Endothelial cell of umbilical vein (primary cell): ENCODE results near the gene RYR3. TPM values are rescaled to one million over a fixed set of nuclear protein-coding genes. Genes with fewer than 3 reads are reported as not detected.

Experiments used
- BruUV-seq: library from RNA; stranded (reverse); fragments of 400-500 nt; replicated peaks from 2 replicates; lab custom pipeline; 2021; lab: Mats Ljungman, UMichigan
- CTCF ChIA-PET: fragments of 300-600, 350-600 bp; sonication (Branson Sonifier 250); formaldehyde crosslinking; loops from one replicate; lab custom pipeline; 2021; ENCODE audit warnings: antibody characterized with exemption, inconsistent platforms; lab: Charles Lee
- POLR2A ChIA-PET: fragments of 300-600, 350-600 bp; sonication (Branson Sonifier 250); formaldehyde crosslinking; loops from one replicate; lab custom pipeline; 2021; ENCODE audit warnings: antibody characterized with exemption, inconsistent platforms; lab: Charles Lee
- DNase-seq: peaks from one replicate; pipeline ENCODE4 v3.0.0-alpha.2; 2011; ENCODE audit warnings: low read depth, low spot score
- FAIRE-seq: peaks from 2 replicates; lab custom pipeline; 2011; peaks lifted over from hg19 to GRCh38; lab: Jason Lieb, UNC
- H2AFZ ChIP-seq: 2 replicates; pipeline ENCODE4 v1.6.0; 2012; ENCODE audit warnings: low read depth, low read length, control low read depth, inconsistent platforms
- H3K27ac ChIP-seq: 2 replicates; pipeline ENCODE4 v1.5.1; 2011; ENCODE audit warnings: low read depth, mild to moderate bottlenecking, control low read depth, low read length, moderate library complexity; ENCODE audit not compliant: insufficient read depth
- H3K27me3 ChIP-seq, 2 experiments: 2 replicates each; pipeline versions ENCODE4 v1.6.0 to v1.6.1; 2011; ENCODE audit warnings: low read length in 2 of 2, mixed read lengths in 1 of 2; ENCODE audit not compliant: control insufficient read depth in 2 of 2, insufficient read depth in 2 of 2
- H3K36me3 ChIP-seq, 2 experiments: 2 replicates in 1 of 2; 3 replicates in 1 of 2; pipeline ENCODE4 v1.5.1; 2011; ENCODE audit warnings: low read length in 2 of 2, mild to moderate bottlenecking in 1 of 2, moderate library complexity in 1 of 2; ENCODE audit not compliant: control insufficient read depth in 2 of 2, insufficient read depth in 2 of 2; ENCODE audit errors: extremely low read depth in 1 of 2
- H3K4me1 ChIP-seq: 3 replicates; pipeline ENCODE4 v1.5.1; 2011; ENCODE audit warnings: mild to moderate bottlenecking, low read length; ENCODE audit not compliant: control insufficient read depth, insufficient read depth; ENCODE audit errors: extremely low read depth
- H3K4me2 ChIP-seq: 2 replicates; pipeline ENCODE4 v1.6.1; 2011; ENCODE audit warnings: low read length, control low read depth, mixed read lengths; ENCODE audit not compliant: insufficient read depth
- H3K4me3 ChIP-seq, 3 experiments: fragments of 200-600 bp in 1 of 3; sonication (generic), shearing (Covaris generic) in 1 of 3; replicated peaks in 1 of 3; 2 replicates each; pipeline ENCODE4 v1.5.1; 2011 to 2016; ENCODE audit warnings: control low read depth in 3 of 3, low read length in 3 of 3, mild to moderate bottlenecking in 2 of 3, inconsistent platforms in 1 of 3, low read depth in 1 of 3, moderate library complexity in 1 of 3; ENCODE audit not compliant: insufficient read depth in 1 of 3
- H3K79me2 ChIP-seq: 2 replicates; pipeline ENCODE4 v1.6.0; 2012; ENCODE audit warnings: low read length, inconsistent platforms; ENCODE audit not compliant: control insufficient read depth, insufficient read depth
- H3K9ac ChIP-seq: replicated peaks from 2 replicates; pipeline ENCODE3; 2011; ENCODE audit warnings: low read length, control low read depth; ENCODE audit not compliant: insufficient read depth; ENCODE audit errors: extremely low read depth
- H3K9me1 ChIP-seq: replicated peaks from 3 replicates; pipeline ENCODE4 v1.6.0; 2011; ENCODE audit warnings: mild to moderate bottlenecking, low read length; ENCODE audit not compliant: control insufficient read depth, insufficient read depth; ENCODE audit errors: extremely low read depth
- H3K9me3 ChIP-seq: replicated peaks from 2 replicates; pipeline ENCODE4 v1.5.1; 2012; ENCODE audit warnings: low read length, inconsistent platforms; ENCODE audit not compliant: control insufficient read depth, insufficient read depth
- H4K20me1 ChIP-seq: replicated peaks from 2 replicates; pipeline ENCODE3; 2011; ENCODE audit warnings: mild to moderate bottlenecking, low read length; ENCODE audit not compliant: control insufficient read depth, insufficient read depth; ENCODE audit errors: extremely low read depth
- EZH2 ChIP-seq: IDR thresholded peaks from 2 replicates; pipeline ENCODE4 v1.6.1; 2012; ENCODE audit warnings: borderline replicate concordance, low read depth, mild to moderate bottlenecking, moderate library complexity, low read length, inconsistent platforms; ENCODE audit not compliant: severe bottlenecking
- FOS ChIP-seq: IDR thresholded peaks from 2 replicates; pipeline ENCODE4 v1.6.1; 2011; ENCODE audit warnings: mild to moderate bottlenecking, low read length, moderate library complexity, borderline replicate concordance; ENCODE audit not compliant: insufficient read depth
- GATA2 ChIP-seq: IDR thresholded peaks from 2 replicates; pipeline ENCODE4 v1.7.0; 2011; ENCODE audit warnings: low read depth, mild to moderate bottlenecking, moderate library complexity, mixed read lengths, low read length; ENCODE audit not compliant: insufficient read length, insufficient read depth
- JUN ChIP-seq: IDR thresholded peaks from 2 replicates; pipeline ENCODE4 v1.6.1; 2011; ENCODE audit warnings: borderline replicate concordance, low read depth; ENCODE audit not compliant: insufficient read length, insufficient read depth
- MAX ChIP-seq: IDR thresholded peaks from 2 replicates; pipeline ENCODE4 v1.6.1; 2011; ENCODE audit not compliant: insufficient read depth, insufficient read length
- MYC ChIP-seq: IDR thresholded peaks from one replicate; pipeline ENCODE4 v1.6.1; 2011; ENCODE audit warnings: mild to moderate bottlenecking, low read depth, low read length
- POLR2A ChIP-seq: IDR thresholded peaks from 2 replicates; pipeline ENCODE4 v1.6.1; 2012; ENCODE audit warnings: low read depth, mild to moderate bottlenecking, control low read depth, low read length
- POLR2AphosphoS5 ChIP-seq: IDR thresholded peaks from 2 replicates; pipeline ENCODE4 v1.6.1; 2012; ENCODE audit warnings: low read depth, mild to moderate bottlenecking, control low read depth, low read length, moderate library complexity; ENCODE audit not compliant: insufficient read depth
- dilution Hi-C: fragments of 300-500 bp; cut with MboI; formaldehyde crosslinking; loops from one replicate; pipeline ENCODE4 v1.15.0; 2019; ENCODE audit warnings: low sequenced_read_pairs; ENCODE audit not compliant: extremely low pct_ligation_motif_present
- intact Hi-C: fragments of 100-400 bp; cut with micrococcal nuclease; formaldehyde crosslinking; loops from one replicate; pipeline ENCODE4 v1.10.0; 2022
- polyA plus RNA-seq, 4 experiments: library from polyadenylated mRNA; depleted of rRNA in 3 of 4; stranded (reverse) in 3 of 4; unstranded in 1 of 4; fragments of >200 nt; gene quantifications; 2 replicates each; pipeline versions ENCODE4 v1.2.1 to v1.2.3, GENCODE V29; 2011 to 2012; ENCODE audit warnings: missing spikeins in 1 of 4
- total RNA-seq: library from RNA; stranded (reverse); gene quantifications from 2 replicates; pipeline ENCODE4 v1.2.3, GENCODE V29; 2021
- TF ChIP-seq, protein P1 (sequence below), 2 donors: IDR thresholded peaks; 1 replicate in 1 of 2; 2 replicates in 1 of 2; pipeline ENCODE4 v1.5.1; 2011; ENCODE audit warnings: low read length in 2 of 2, mild to moderate bottlenecking in 2 of 2, moderate library complexity in 2 of 2, control low read depth in 1 of 2, inconsistent platforms in 1 of 2, low read depth in 1 of 2; ENCODE audit not compliant: insufficient read depth in 1 of 2; ENCODE audit errors: extremely low read depth in 1 of 2

The RYR3 gene
- total and polyA plus RNA-seq, 2 donors (not counting 3 experiments of a cell fraction or from before 2014, with no cell fraction given): not detected

GRCh38 chr15:33839540-33839939 lies 528.8 kb downstream of the RYR3 start:
- intact Hi-C loops: loop anchor here (10.0 kb wide), 1 partner anchor 55 kb away; no protein-coding TSS in a partner anchor

DNA sequence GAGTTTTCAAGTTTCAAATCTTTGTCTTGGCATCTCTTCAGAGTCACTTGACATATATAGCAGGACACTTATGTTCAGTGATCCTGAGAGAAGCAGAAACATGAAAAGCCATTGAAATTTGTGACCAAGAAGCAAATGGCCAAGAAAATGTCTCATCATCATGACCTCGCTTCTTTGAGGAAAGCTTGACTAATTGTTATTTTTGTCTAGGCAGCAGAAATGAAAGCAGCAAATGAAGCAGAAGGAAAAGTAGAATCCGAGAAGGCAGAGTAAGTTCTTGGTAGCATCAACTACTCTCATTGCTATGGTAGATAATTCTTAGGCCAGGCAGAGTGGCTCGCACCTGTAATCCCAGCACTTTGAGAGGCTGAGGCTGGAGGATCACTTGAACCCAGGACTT lies 529.8 kb downstream of the RYR3 start:
- H3K79me2 ChIP-seq: no peaks in the 10 kb centered on the region
- no peak overlapping the region for H3K27ac ChIP-seq
- H3K36me3 ChIP-seq: no peaks in the 10 kb centered on the region
- H3K4me2 ChIP-seq: no peak overlapping the region
- no peak overlapping the region for H2AFZ ChIP-seq
- H3K9me1 ChIP-seq: no peaks in the 10 kb centered on the region
- DNase-seq (no peak), FAIRE-seq (no peak)
- no peak overlapping the region for H3K9ac ChIP-seq
- ChIA-PET POLR2A (no interaction called here), CTCF (interaction anchor here (0.5 kb wide), 1 partner anchor 75 kb away, joined by 3 read pairs; no protein-coding TSS in a partner anchor)
- dilution Hi-C loops (no loop called here), intact Hi-C loops (no loop called here)
- H3K4me3 ChIP-seq: no peak overlapping the region
- no peaks in the 10 kb centered on the region for H3K4me1 ChIP-seq
- no peaks in the 10 kb centered on the region for H3K27me3 ChIP-seq
- no TSS peak for BruUV-seq
- no peaks in the 10 kb centered on the region for H4K20me1 ChIP-seq
- TF ChIP-seq, protein P1, sequence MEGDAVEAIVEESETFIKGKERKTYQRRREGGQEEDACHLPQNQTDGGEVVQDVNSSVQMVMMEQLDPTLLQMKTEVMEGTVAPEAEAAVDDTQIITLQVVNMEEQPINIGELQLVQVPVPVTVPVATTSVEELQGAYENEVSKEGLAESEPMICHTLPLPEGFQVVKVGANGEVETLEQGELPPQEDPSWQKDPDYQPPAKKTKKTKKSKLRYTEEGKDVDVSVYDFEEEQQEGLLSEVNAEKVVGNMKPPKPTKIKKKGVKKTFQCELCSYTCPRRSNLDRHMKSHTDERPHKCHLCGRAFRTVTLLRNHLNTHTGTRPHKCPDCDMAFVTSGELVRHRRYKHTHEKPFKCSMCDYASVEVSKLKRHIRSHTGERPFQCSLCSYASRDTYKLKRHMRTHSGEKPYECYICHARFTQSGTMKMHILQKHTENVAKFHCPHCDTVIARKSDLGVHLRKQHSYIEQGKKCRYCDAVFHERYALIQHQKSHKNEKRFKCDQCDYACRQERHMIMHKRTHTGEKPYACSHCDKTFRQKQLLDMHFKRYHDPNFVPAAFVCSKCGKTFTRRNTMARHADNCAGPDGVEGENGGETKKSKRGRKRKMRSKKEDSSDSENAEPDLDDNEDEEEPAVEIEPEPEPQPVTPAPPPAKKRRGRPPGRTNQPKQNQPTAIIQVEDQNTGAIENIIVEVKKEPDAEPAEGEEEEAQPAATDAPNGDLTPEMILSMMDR (IDR thresholded peaks at IDR 0.05; ENCODE audit: extremely low read depth in 1 of 2, insufficient read depth in 1 of 2, low read depth in 1 of 2, low read length in 2 of 2): no peak
- TF ChIP-seq EZH2: no peak
- no peak for TF ChIP-seq POLR2A
- TF ChIP-seq MYC: no peak
- no peak for TF ChIP-seq FOS
- TF ChIP-seq GATA2: no peak
- TF ChIP-seq POLR2AphosphoS5: no peak
- no peak for TF ChIP-seq JUN
- no peak for TF ChIP-seq MAX
- H3K9me3 ChIP-seq: no peaks in the 10 kb centered on the region

More at GRCh38 chr15:33839540-33839939, 528.8 kb downstream of the RYR3 start:
- Histone ChIP-seq H2AFZ (no peak overlapping the region), H3K9me1 (no peaks in the 10 kb centered on the region), H3K79me2 (no peaks in the 10 kb centered on the region), H3K36me3 (no peaks in the 10 kb centered on the region), H4K20me1 (no peaks in the 10 kb centered on the region), H3K9me3 (no peaks in the 10 kb centered on the region), H3K9ac (no peak overlapping the region), H3K4me3 (no peak overlapping the region), H3K4me2 (no peak overlapping the region), H3K4me1 (no peaks in the 10 kb centered on the region), H3K27ac (no peak overlapping the region), H3K27me3 (no peaks in the 10 kb centered on the region)
- TF ChIP-seq MYC (no peak), FOS (no peak), GATA2 (no peak), EZH2 (no peak), POLR2AphosphoS5 (no peak)
- TF ChIP-seq, protein P1 (IDR thresholded peaks at IDR 0.05; ENCODE audit: extremely low read depth in 1 of 2, insufficient read depth in 1 of 2, low read depth in 1 of 2, low read length in 2 of 2): no peak
- POLR2A ChIA-PET: no interaction called here
- dilution Hi-C loops: no loop called here
- FAIRE-seq (no peak), DNase-seq (no peak)
- CTCF ChIA-PET: no interaction called here
- no TSS peak for BruUV-seq
